Neural progenitor cell (in vitro differentiated cells): Measurements from ENCODE around the gene SAMD8. TPM values are rescaled to one million over a fixed set of nuclear protein-coding genes. Genes with fewer than 3 reads are reported as not detected.

Source experiments
- DNase-seq: peaks from one replicate; pipeline ENCODE4 v3.0.0-alpha.2; 2016; ENCODE audit warnings: low spot score
- H2AFZ ChIP-seq: fragments of 200-600 bp; sonication (generic); replicated peaks from 2 replicates; pipeline ENCODE4 v1.6.1; 2016; ENCODE audit warnings: antibody characterized with exemption
- H3F3A ChIP-seq: fragments of 200-600 bp; sonication (generic); 2 replicates; pipeline ENCODE4 v1.6.1; 2016; ENCODE audit warnings: antibody characterized with exemption, low read depth
- H3K27ac ChIP-seq: fragments of 200-600 bp; sonication (generic); 2 replicates; pipeline ENCODE4 v1.5.1; 2016; ENCODE audit warnings: mild to moderate bottlenecking
- H3K27me3 ChIP-seq: fragments of 200-600 bp; sonication (generic); 2 replicates; pipeline ENCODE4 v1.6.1; 2016; ENCODE audit warnings: mild to moderate bottlenecking, moderate library complexity
- H3K36me3 ChIP-seq: fragments of 200-600 bp; sonication (generic); 2 replicates; pipeline ENCODE4 v1.5.1; 2016
- H3K4me1 ChIP-seq: fragments of 200-600 bp; sonication (generic); 2 replicates; pipeline ENCODE4 v1.6.1; 2016; ENCODE audit warnings: mixed run types
- H3K4me2 ChIP-seq: fragments of 200-600 bp; sonication (generic); 2 replicates; pipeline ENCODE4 v1.6.1; 2016
- H3K4me3 ChIP-seq: fragments of 200-600 bp; sonication (generic); 2 replicates; pipeline ENCODE4 v1.5.1; 2016
- H3K79me2 ChIP-seq: fragments of 200-600 bp; sonication (generic); 2 replicates; pipeline ENCODE4 v1.6.1; 2016; ENCODE audit warnings: low read depth
- H3K9ac ChIP-seq: fragments of 200-600 bp; sonication (generic); 2 replicates; pipeline ENCODE4 v1.6.1; 2016
- H3K9me3 ChIP-seq: fragments of 200-600 bp; sonication (generic); 2 replicates; pipeline ENCODE4 v1.5.1; 2016; ENCODE audit warnings: low read depth
- H4K20me1 ChIP-seq: fragments of 200-600 bp; sonication (generic); 2 replicates; pipeline ENCODE4 v1.6.1; 2016; ENCODE audit warnings: low read depth
- H3K27ac Mint-ChIP-seq: 3 replicates; pipeline ENCODE4 v1.8.0; 2021; ENCODE audit warnings: mixed read lengths
- H3K27me3 Mint-ChIP-seq: 2 replicates; pipeline ENCODE4 v1.8.0; 2022; ENCODE audit warnings: low read depth, mild to moderate bottlenecking, inconsistent platforms, moderate library complexity, mixed read lengths; ENCODE audit not compliant: insufficient read depth
- H3K36me3 Mint-ChIP-seq: 3 replicates; pipeline ENCODE4 v1.8.0; 2021; ENCODE audit warnings: mixed read lengths
- H3K4me1 Mint-ChIP-seq: 3 replicates; pipeline ENCODE4 v1.8.0; 2021; ENCODE audit warnings: mixed read lengths
- H3K4me3 Mint-ChIP-seq: 3 replicates; pipeline ENCODE4 v1.8.0; 2021; ENCODE audit warnings: mild to moderate bottlenecking, moderate library complexity, mixed read lengths
- H3K9me3 Mint-ChIP-seq: 3 replicates; pipeline ENCODE4 v1.8.0; 2020; ENCODE audit warnings: mixed read lengths
- EZH2 ChIP-seq: fragments of 200-600 bp; sonication (generic); IDR thresholded peaks from 2 replicates; pipeline ENCODE4 v1.6.1; 2017; ENCODE audit warnings: antibody characterized with exemption, mild to moderate bottlenecking, moderate library complexity
- EZH2phosphoT487 ChIP-seq: fragments of 200-600 bp; sonication (generic); IDR thresholded peaks from 2 replicates; pipeline ENCODE4 v1.6.1; 2017; ENCODE audit warnings: antibody characterized with exemption
- total RNA-seq: library from RNA; depleted of rRNA; stranded (reverse); fragments of >200 nt; gene quantifications from 2 replicates; pipeline ENCODE4 v1.2.3, GENCODE V29; 2015; ENCODE audit warnings: low replicate concordance
- TF ChIP-seq, protein P1 (sequence below): fragments of 200-600 bp; sonication (generic); IDR thresholded peaks from 2 replicates; pipeline ENCODE4 v1.5.1; 2017; ENCODE audit warnings: antibody characterized with exemption, mild to moderate bottlenecking

Gene SAMD8
- total RNA-seq, 1 donor from 2014 or later, result 39.5 TPM

DNA sequence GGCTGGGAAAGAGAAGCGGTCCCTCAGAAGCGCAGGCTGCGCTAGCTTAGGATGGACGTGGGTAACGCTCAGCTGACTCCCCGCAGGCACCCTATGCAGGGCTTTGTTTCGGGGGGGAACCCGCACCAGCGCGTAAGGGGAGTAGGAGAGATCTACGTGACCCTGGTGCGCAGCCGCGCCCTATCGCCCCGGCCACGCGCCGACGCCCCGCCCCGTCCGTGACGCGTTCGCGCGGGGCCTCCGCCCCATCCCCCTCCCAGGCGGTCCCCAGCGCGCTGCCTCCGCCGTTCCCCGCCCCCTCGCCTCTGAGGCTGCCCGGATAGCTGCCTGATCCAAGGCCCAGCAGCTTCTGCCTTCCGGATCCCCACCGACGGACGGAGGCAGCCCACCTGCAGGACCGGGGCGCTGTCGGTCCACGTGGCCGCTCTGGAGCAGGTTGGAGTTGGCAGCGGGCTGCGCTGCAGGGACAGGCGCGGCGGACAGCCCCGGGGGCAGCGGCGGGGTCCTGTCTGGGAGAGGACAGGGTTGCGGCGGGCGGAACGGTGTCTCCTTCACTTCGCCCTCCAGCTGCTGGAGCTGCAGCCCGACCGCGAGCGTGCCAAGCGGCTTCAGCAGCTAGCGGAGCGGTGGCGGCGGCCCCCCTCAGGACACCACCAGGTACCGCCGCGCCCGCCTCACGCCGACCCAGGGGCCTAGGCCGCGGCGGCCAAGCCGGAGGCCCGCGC, 99.0 kb downstream of the SAMD8 start, which contains the start of gene VDAC2:
VDAC2 (plus strand) TSS at position 515 of the 725 bp plus-strand sequence. CDS start 363 bp downstream, outside the sequence.
- peak within 1 kb of the TSS; percentile 18 for H2AFZ ChIP-seq
- peak within 1 kb of the TSS; percentile 90 for H3K4me3 ChIP-seq
- peaks cover 20% of the 10 kb centered on the region for H3K36me3 Mint-ChIP-seq
- peaks cover 18% of the 10 kb centered on the region for H3K4me1 ChIP-seq
- TF ChIP-seq EZH2phosphoT487, result no peak
- no peak for TF ChIP-seq EZH2
- TF ChIP-seq, protein P1, sequence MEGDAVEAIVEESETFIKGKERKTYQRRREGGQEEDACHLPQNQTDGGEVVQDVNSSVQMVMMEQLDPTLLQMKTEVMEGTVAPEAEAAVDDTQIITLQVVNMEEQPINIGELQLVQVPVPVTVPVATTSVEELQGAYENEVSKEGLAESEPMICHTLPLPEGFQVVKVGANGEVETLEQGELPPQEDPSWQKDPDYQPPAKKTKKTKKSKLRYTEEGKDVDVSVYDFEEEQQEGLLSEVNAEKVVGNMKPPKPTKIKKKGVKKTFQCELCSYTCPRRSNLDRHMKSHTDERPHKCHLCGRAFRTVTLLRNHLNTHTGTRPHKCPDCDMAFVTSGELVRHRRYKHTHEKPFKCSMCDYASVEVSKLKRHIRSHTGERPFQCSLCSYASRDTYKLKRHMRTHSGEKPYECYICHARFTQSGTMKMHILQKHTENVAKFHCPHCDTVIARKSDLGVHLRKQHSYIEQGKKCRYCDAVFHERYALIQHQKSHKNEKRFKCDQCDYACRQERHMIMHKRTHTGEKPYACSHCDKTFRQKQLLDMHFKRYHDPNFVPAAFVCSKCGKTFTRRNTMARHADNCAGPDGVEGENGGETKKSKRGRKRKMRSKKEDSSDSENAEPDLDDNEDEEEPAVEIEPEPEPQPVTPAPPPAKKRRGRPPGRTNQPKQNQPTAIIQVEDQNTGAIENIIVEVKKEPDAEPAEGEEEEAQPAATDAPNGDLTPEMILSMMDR, result no peak
- no peaks in the 10 kb centered on the region for H3K9me3 ChIP-seq
- peak within 1 kb of the TSS; percentile 97 for H3K27ac ChIP-seq
- H3K9ac ChIP-seq, result peak within 1 kb of the TSS; percentile 84
- H3K4me2 ChIP-seq, result peak within 1 kb of the TSS; percentile 93
- peak within 1 kb of the TSS; percentile 95 for H3K4me3 Mint-ChIP-seq
- H3K27me3 ChIP-seq, result no peaks in the 10 kb centered on the region
- H3K36me3 ChIP-seq, result peaks cover 12% of the 10 kb centered on the region
- peak within 1 kb of the TSS; percentile 97 for H3K27ac Mint-ChIP-seq
- peaks cover 9% of the 10 kb centered on the region for H3F3A ChIP-seq
- H3K9me3 Mint-ChIP-seq, result no peaks in the 10 kb centered on the region
- H3K27me3 Mint-ChIP-seq, result no peaks in the 10 kb centered on the region
- peaks cover 25% of the 10 kb centered on the region for H4K20me1 ChIP-seq
- H3K4me1 Mint-ChIP-seq, result peaks cover 28% of the 10 kb centered on the region
- peak; percentile 90 for DNase-seq
- H3K79me2 ChIP-seq, result peaks cover 49% of the 10 kb centered on the region

DNA sequence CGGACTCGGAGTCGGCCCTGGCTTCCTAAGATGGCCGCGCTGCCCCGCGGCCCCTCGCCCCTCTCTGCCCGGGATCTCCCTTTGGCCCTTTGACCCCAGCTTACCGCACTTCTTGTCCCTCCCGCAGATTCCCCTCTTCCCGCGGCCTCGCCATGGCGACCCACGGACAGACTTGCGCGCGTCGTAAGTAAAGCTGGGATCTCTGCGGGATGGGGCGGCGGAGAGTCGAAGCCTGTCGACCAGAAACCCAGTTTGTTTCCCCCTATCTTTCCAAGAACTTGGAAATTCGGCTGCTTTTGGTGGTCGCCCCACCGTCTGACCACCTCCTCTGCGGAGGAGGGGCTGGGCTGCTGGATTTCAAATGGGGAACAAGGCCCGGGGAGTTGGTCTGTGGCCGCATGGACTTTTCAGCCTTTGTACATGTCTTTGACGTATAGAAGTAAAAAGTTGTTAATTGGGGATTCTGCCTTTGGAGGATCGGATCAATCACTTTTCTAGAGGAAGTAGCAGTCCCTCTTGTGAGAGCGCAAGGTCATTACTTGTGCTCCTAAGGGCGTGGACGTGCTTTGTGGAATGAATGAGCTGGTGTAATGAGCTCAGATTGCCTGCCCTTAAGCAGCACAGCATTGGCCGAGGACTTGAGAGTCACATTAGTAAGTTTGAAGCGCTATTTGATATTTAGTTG, 99.7 kb downstream of the SAMD8 start:
- H3K4me1 Mint-ChIP-seq, result peaks cover 30% of the 10 kb centered on the region
- Histone ChIP-seq H3K4me3 (peak overlapping the region; percentile 90), H3K9ac (peak overlapping the region; percentile 84), H3K27ac (peak overlapping the region; percentile 97), H3K4me1 (peaks cover 18% of the 10 kb centered on the region), H3K36me3 (peaks cover 18% of the 10 kb centered on the region), H3K4me2 (peak overlapping the region; percentile 93), H4K20me1 (peaks cover 31% of the 10 kb centered on the region), H3K79me2 (peaks cover 56% of the 10 kb centered on the region), H3F3A (peaks cover 9% of the 10 kb centered on the region), H3K9me3 (no peaks in the 10 kb centered on the region), H3K27me3 (no peaks in the 10 kb centered on the region), H2AFZ (peak overlapping the region; percentile 18)
- no peak for DNase-seq
- H3K36me3 Mint-ChIP-seq, result peaks cover 24% of the 10 kb centered on the region
- H3K27me3 Mint-ChIP-seq, result no peaks in the 10 kb centered on the region
- H3K27ac Mint-ChIP-seq, result peak overlapping the region; percentile 73
- peak overlapping the region; percentile 95 for H3K4me3 Mint-ChIP-seq
- no peak for TF ChIP-seq EZH2phosphoT487
- TF ChIP-seq EZH2, result no peak
- TF ChIP-seq, protein P1, result no peak
- H3K9me3 Mint-ChIP-seq, result no peaks in the 10 kb centered on the region

DNA sequence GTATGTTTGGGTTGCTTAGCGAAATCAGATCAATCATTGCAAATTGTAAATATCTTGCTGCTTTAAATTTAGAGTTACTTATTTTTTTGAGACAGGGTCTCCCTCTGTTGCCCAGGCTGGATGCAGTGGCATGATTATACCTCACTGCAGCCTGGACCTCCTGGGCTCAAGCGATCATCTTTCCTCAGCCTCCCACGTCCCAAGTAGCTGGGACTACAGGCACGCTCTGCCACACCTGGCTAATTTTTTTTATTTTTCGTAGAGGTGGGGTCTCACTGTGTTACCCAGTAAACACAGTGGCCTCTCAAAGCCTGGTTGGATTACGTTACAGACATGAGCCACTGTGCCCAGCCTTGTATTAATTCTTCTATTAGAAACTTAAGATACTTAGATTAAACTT, 100.9 kb downstream of the SAMD8 start:
- Mint-ChIP-seq H3K27ac (no peak overlapping the region), H3K36me3 (peaks cover 30% of the 10 kb centered on the region), H3K4me1 (peaks cover 25% of the 10 kb centered on the region), H3K9me3 (no peaks in the 10 kb centered on the region), H3K4me3 (peak overlapping the region; percentile 95), H3K27me3 (no peaks in the 10 kb centered on the region)
- Histone ChIP-seq H2AFZ (no peak overlapping the region), H3K36me3 (peaks cover 18% of the 10 kb centered on the region), H3K79me2 (peaks cover 68% of the 10 kb centered on the region), H3K4me2 (peak overlapping the region; percentile 93), H3K4me3 (peak overlapping the region; percentile 90), H3K9ac (no peak overlapping the region), H3K9me3 (no peaks in the 10 kb centered on the region), H3K27me3 (no peaks in the 10 kb centered on the region), H3F3A (peaks cover 4% of the 10 kb centered on the region), H4K20me1 (peaks cover 42% of the 10 kb centered on the region), H3K4me1 (peaks cover 13% of the 10 kb centered on the region), H3K27ac (no peak overlapping the region)
- TF ChIP-seq EZH2phosphoT487, result no peak
- TF ChIP-seq, protein P1, result no peak
- DNase-seq, result no peak
